Esophagus squamous epithelium (tissue), 5 donors: Measurements from ENCODE around the gene SLC4A1. TPM values are rescaled to one million over a fixed set of nuclear protein-coding genes. Genes with fewer than 3 reads are reported as not detected.
A peak's percentile ranks its signal among the peaks of the same experiment; 100 is the strongest.

Source experiments
- DNase-seq: peaks from one replicate; lab custom pipeline; 2025; lab: John Stamatoyannopoulos, UW
- H3K27ac ChIP-seq, 4 donors: fragments of 200-600 bp; sonication (generic); one replicate each; pipeline ENCODE4 v1.5.1; 2016 to 2019; ENCODE audit warnings: mild to moderate bottlenecking in 1 of 4
- H3K27me3 ChIP-seq, 4 donors: fragments of 200-600 bp; sonication (generic); 1 replicate in 3 of 4; 2 replicates in 1 of 4; pipeline versions ENCODE4 v1.5.1 to v1.6.0; 2017 to 2021; ENCODE audit warnings: antibody characterized with exemption in 1 of 4
- H3K36me3 ChIP-seq, 3 donors: fragments of 200-600 bp; sonication (generic); one replicate each; pipeline ENCODE4 v1.5.1; 2016 to 2019
- H3K4me1 ChIP-seq, 3 donors: fragments of 200-600 bp; sonication (generic); one replicate each; pipeline ENCODE4 v1.5.1; 2017 to 2019
- H3K4me3 ChIP-seq, 4 donors: fragments of 200-600 bp; sonication (generic); 1 replicate in 3 of 4; 2 replicates in 1 of 4; pipeline ENCODE4 v1.5.1; 2016 to 2019; ENCODE audit warnings: mild to moderate bottlenecking in 2 of 4, moderate library complexity in 1 of 4
- H3K9me3 ChIP-seq, 3 donors: fragments of 200-600 bp; sonication (generic); one replicate each; pipeline ENCODE4 v1.5.1; 2016 to 2019
- CTCF ChIP-seq, 6 experiments: fragments of 450-650 bp in 4 of 6; fragments of 200-600 bp in 2 of 6; sonication (generic) in 2 of 6; IDR thresholded peaks; one replicate each; pipeline ENCODE4 v1.5.1; 2016 to 2019; ENCODE audit warnings: antibody characterized with exemption in 6 of 6, mild to moderate bottlenecking in 4 of 6, moderate library complexity in 4 of 6
- POLR2A ChIP-seq, 4 donors: fragments of 450-650 bp; IDR thresholded peaks; one replicate each; pipeline ENCODE4 v1.6.1; 2017; ENCODE audit warnings: antibody characterized with exemption in 4 of 4, mild to moderate bottlenecking in 4 of 4, moderate library complexity in 3 of 4
- WGBS, 2 donors: methylation state at CpG; one replicate each; pipeline ENCODE4 v1.1.5; 2018; 5-methylcytosine and 5-hydroxymethylcytosine counted together
- intact Hi-C: fragments of 100-400 bp; cut with DNase I; formaldehyde crosslinking; loops from one replicate; pipeline ENCODE4 v1.15.0; 2022
- total RNA-seq, 4 donors: library from RNA; depleted of rRNA; stranded (reverse); fragments of >200 nt; gene quantifications; one replicate each; pipeline ENCODE4 v1.1.0, GENCODE V29; 2016
- donor health status: DM: yes; HTN: yes; CAD: no.

Gene SLC4A1
- total RNA-seq, 4 donors from 2014 or later: not detected

DNA sequence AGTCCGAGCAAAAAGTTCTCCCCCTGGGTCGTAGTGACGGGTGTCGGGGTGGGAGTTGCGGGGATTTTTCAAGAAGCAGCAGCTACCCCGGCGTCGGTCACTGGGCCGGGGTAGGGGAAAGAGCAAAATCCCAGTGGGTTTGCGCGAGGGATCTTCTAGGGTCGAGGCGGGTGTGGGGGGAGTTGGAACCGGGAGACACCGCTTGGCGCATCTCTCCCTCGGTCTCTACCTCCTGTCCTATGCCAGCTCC, 46.1 kb downstream of the SLC4A1 start:
- DNase-seq: no peak

GRCh38 chr17:44221084-44221861, 46.7 kb downstream of the SLC4A1 start:
- no peak for DNase-seq
- peaks cover 33 to 51% (median 33%) of the 10 kb centered on the region in 3 donors for H3K4me1 ChIP-seq
- peak overlapping the region; percentile 92 to 99 (median 99) for H3K4me3 ChIP-seq
- no peaks in the 10 kb centered on the region for H3K9me3 ChIP-seq
- WGBS, 2 donors: 0 to 1% methylated on average over 33 to 39 of the region's 54 CpGs
- intact Hi-C loops: no loop called here
- peaks cover 2 to 15% (median 5%) of the 10 kb centered on the region in 3 donors for H3K36me3 ChIP-seq
- H3K27ac ChIP-seq: peak overlapping the region; percentile 97 to 100 (median 99)
- TF ChIP-seq CTCF (IDR thresholded peaks at IDR 0.05): no peak
- peak in 2 of 4 donors; percentile 9 to 51 for TF ChIP-seq POLR2A (IDR thresholded peaks at IDR 0.05)
- no peaks in the 10 kb centered on the region for H3K27me3 ChIP-seq

More for the DNA sequence above, 46.1 kb downstream of the SLC4A1 start:
- intact Hi-C loops: no loop called here
- H3K4me3 ChIP-seq: peak overlapping the region; percentile 92 to 99 (median 99)
- H3K27ac ChIP-seq: peak overlapping the region; percentile 97 to 100 (median 99)
- no peak for TF ChIP-seq CTCF (IDR thresholded peaks at IDR 0.05)
- peak in 1 of 4 donors; percentile 63 for TF ChIP-seq POLR2A (IDR thresholded peaks at IDR 0.05)
- H3K4me1 ChIP-seq: peaks cover 31 to 46% (median 31%) of the 10 kb centered on the region in 3 donors
- peaks cover 0 to 10% (median 0%) of the 10 kb centered on the region in 3 donors for H3K36me3 ChIP-seq
- WGBS, 2 donors: 0 to 2% methylated on average over 8 to 12 of the region's 17 CpGs
- H3K27me3 ChIP-seq: no peaks in the 10 kb centered on the region
- H3K9me3 ChIP-seq: no peaks in the 10 kb centered on the region

GRCh38 chr17:44220213-44221083, 47.5 kb downstream of the SLC4A1 start:
- no peak for DNase-seq
- TF ChIP-seq POLR2A (IDR thresholded peaks at IDR 0.05) (no peak), CTCF (IDR thresholded peaks at IDR 0.05) (peak in 1 of 6 experiments; percentile 3)
- Histone ChIP-seq H3K4me3 (peak overlapping the region; percentile 92 to 99 (median 99)), H3K9me3 (no peaks in the 10 kb centered on the region), H3K4me1 (peaks cover 33 to 58% (median 33%) of the 10 kb centered on the region in 3 donors), H3K27ac (peak overlapping the region; percentile 97 to 100 (median 99)), H3K36me3 (peaks cover 10 to 23% (median 12%) of the 10 kb centered on the region in 3 donors), H3K27me3 (no peaks in the 10 kb centered on the region)
- WGBS, 2 donors: 0% methylated on average over 32 of the region's 108 CpGs; no CpG with 5 or more reads in 1 of the 2 donors
- intact Hi-C loops: no loop called here

- H3K27me3 ChIP-seq: no peaks in the 10 kb centered on the region
- H3K36me3 ChIP-seq: peaks cover 17 to 31% (median 19%) of the 10 kb centered on the region in 3 donors
- intact Hi-C loops: no loop called here
- no CpG with 5 or more reads among the region's 76 CpGs for WGBS, 2 donors
- no peak for DNase-seq
- H3K4me3 ChIP-seq: peak within 1 kb of the TSS; percentile 92 to 99 (median 99)
- peaks cover 33 to 58% (median 33%) of the 10 kb centered on the region in 3 donors for H3K4me1 ChIP-seq
- TF ChIP-seq CTCF (IDR thresholded peaks at IDR 0.05): no peak
- TF ChIP-seq POLR2A (IDR thresholded peaks at IDR 0.05): no peak
- H3K9me3 ChIP-seq: no peaks in the 10 kb centered on the region
- peak within 1 kb of the TSS; percentile 97 to 100 (median 99) for H3K27ac ChIP-seq
Measured at GRCh38 chr17:44219616-44220212, 48.2 kb downstream of the SLC4A1 start, which contains the start of gene UBTF. Gene UBTF (minus strand): TSS chr17:44219675. CDS start chr17:44218229, 1,446 bp downstream.
